IMR-90 (cell line): ENCODE measurements around the gene GNG7. TPM values are rescaled to one million over a fixed set of nuclear protein-coding genes. Genes with fewer than 3 reads are reported as not detected.
A peak's percentile ranks its signal among the peaks of the same experiment; 100 is the strongest.

Experiments used
- ATAC-seq: fragments of 200-7000 bp; cut with Tn5 transposase; 2 replicates; pipeline ENCODE4 v1.9.1; 2020; ENCODE audit warnings: low read depth, mild to moderate bottlenecking, moderate library complexity
- BruUV-seq: library from RNA; stranded (reverse); fragments of 400-500 nt; replicated peaks from 2 replicates; lab custom pipeline; 2021; lab: Mats Ljungman, UMichigan
- CTCF ChIA-PET: fragments of 300-600 bp; formaldehyde crosslinking; extraction: SDS; loops from one replicate; lab custom pipeline; 2021; ENCODE audit warnings: antibody characterized with exemption; lab: Yijun Ruan, JAX
- POLR2A ChIA-PET: fragments of 300-600 bp; sonication (Branson Sonifier 250); formaldehyde crosslinking; loops from one replicate; lab custom pipeline; 2022; ENCODE audit warnings: antibody characterized with exemption; ENCODE audit not compliant: unreplicated experiment; lab: Charles Lee
- DNase-seq: peaks from one replicate; pipeline ENCODE4 v3.0.0; 2013
- H2AFZ ChIP-seq: replicated peaks from 2 replicates; pipeline ENCODE3; 2013; ENCODE audit warnings: low read length, mild to moderate bottlenecking; ENCODE audit not compliant: poor library complexity
- H2AK5ac ChIP-seq: 2 replicates; pipeline ENCODE4 v1.6.1; 2013; ENCODE audit warnings: low read depth, low read length, inconsistent platforms
- H2AK9ac ChIP-seq: replicated peaks from 2 replicates; pipeline ENCODE3; 2013; ENCODE audit warnings: mild to moderate bottlenecking, low read depth, low read length, moderate library complexity; ENCODE audit not compliant: poor library complexity
- H2BK120ac ChIP-seq: 2 replicates; pipeline ENCODE4 v1.6.1; 2013; ENCODE audit warnings: low read depth, low read length, inconsistent platforms
- H2BK15ac ChIP-seq: 3 replicates; pipeline ENCODE4 v1.6.1; 2013; ENCODE audit warnings: low read depth, low read length, inconsistent platforms
- H2BK20ac ChIP-seq: 2 replicates; pipeline ENCODE4 v1.6.1; 2013; ENCODE audit warnings: low read depth, mild to moderate bottlenecking, inconsistent platforms, low read length, moderate library complexity
- H2BK5ac ChIP-seq: 2 replicates; pipeline ENCODE4 v1.6.1; 2013; ENCODE audit warnings: mild to moderate bottlenecking, low read depth, low read length, inconsistent platforms; ENCODE audit not compliant: poor library complexity, severe bottlenecking
- H3K14ac ChIP-seq: replicated peaks from 2 replicates; pipeline ENCODE4 v1.6.1; 2013; ENCODE audit warnings: low read depth, low read length, inconsistent platforms
- H3K18ac ChIP-seq: 2 replicates; pipeline ENCODE4 v1.6.1; 2013; ENCODE audit warnings: low read depth, low read length, control low read depth
- H3K23ac ChIP-seq: 2 replicates; pipeline ENCODE4 v1.6.1; 2013; ENCODE audit warnings: low read depth, low read length, inconsistent platforms
- H3K27ac ChIP-seq: 2 replicates; pipeline ENCODE4 v1.5.1; 2013; ENCODE audit warnings: mild to moderate bottlenecking, control low read depth, low read length; ENCODE audit not compliant: insufficient read depth
- H3K27me3 ChIP-seq: 2 replicates; pipeline ENCODE4 v1.6.1; 2013; ENCODE audit warnings: low read length; ENCODE audit not compliant: control insufficient read depth, insufficient read depth
- H3K36me3 ChIP-seq: 2 replicates; pipeline ENCODE4 v1.6.1; 2013; ENCODE audit warnings: low read length, mixed read lengths; ENCODE audit not compliant: control insufficient read depth, insufficient read depth
- H3K4ac ChIP-seq: 2 replicates; pipeline ENCODE4 v1.6.1; 2013; ENCODE audit warnings: low read depth, low read length, inconsistent platforms
- H3K4me1 ChIP-seq: 2 replicates; pipeline ENCODE4 v1.6.1; 2013; ENCODE audit warnings: low read length, mixed read lengths; ENCODE audit not compliant: control insufficient read depth, insufficient read depth
- H3K4me2 ChIP-seq: 2 replicates; pipeline ENCODE4 v1.6.1; 2013; ENCODE audit warnings: low read depth, mild to moderate bottlenecking, control low read depth, low read length, moderate library complexity
- H3K4me3 ChIP-seq: 2 replicates; pipeline ENCODE4 v1.5.1; 2013; ENCODE audit warnings: low read depth, mild to moderate bottlenecking, control low read depth, low read length, moderate library complexity; ENCODE audit not compliant: insufficient read depth
- H3K56ac ChIP-seq: 2 replicates; pipeline ENCODE4 v1.6.1; 2013; ENCODE audit warnings: low read length, inconsistent platforms; ENCODE audit not compliant: insufficient read depth; ENCODE audit errors: extremely low read depth
- H3K79me1 ChIP-seq, 2 experiments: 2 replicates each; pipeline ENCODE4 v1.6.1; 2013; ENCODE audit warnings: low read length in 2 of 2, inconsistent platforms in 1 of 2, low read depth in 1 of 2
- H3K9ac ChIP-seq: 2 replicates; pipeline ENCODE4 v1.6.1; 2013; ENCODE audit warnings: low read depth, low read length, control low read depth
- H3K9me1 ChIP-seq: 2 replicates; pipeline ENCODE4 v1.6.1; 2013; ENCODE audit warnings: low read length, inconsistent platforms; ENCODE audit not compliant: insufficient read depth
- H3K9me3 ChIP-seq: 2 replicates; pipeline ENCODE4 v1.6.1; 2013; ENCODE audit warnings: low read length; ENCODE audit not compliant: control insufficient read depth, insufficient read depth
- H4K20me1 ChIP-seq: 2 replicates; pipeline ENCODE4 v1.6.1; 2013; ENCODE audit warnings: low read length, inconsistent platforms; ENCODE audit not compliant: insufficient read depth
- H4K5ac ChIP-seq: 2 replicates; pipeline ENCODE4 v1.6.1; 2013; ENCODE audit warnings: mild to moderate bottlenecking, low read depth, low read length, control low read depth
- H4K8ac ChIP-seq, 2 experiments: 2 replicates each; pipeline ENCODE4 v1.6.1; 2013; ENCODE audit warnings: low read depth in 2 of 2, low read length in 2 of 2, control low read depth in 1 of 2, inconsistent platforms in 1 of 2
- H4K91ac ChIP-seq: 2 replicates; pipeline ENCODE4 v1.6.1; 2013; ENCODE audit warnings: low read depth, low read length, inconsistent platforms; ENCODE audit not compliant: insufficient read depth
- CEBPB ChIP-seq: IDR thresholded peaks from 2 replicates; pipeline ENCODE4 v1.6.1; 2012; ENCODE audit warnings: low read depth, low read length, improper control_type of control experiment
- CHD1 ChIP-seq: IDR thresholded peaks from 2 replicates; pipeline ENCODE4 v1.6.1; 2012; ENCODE audit warnings: low read depth, low read length, improper control_type of control experiment
- MAZ ChIP-seq: IDR thresholded peaks from 2 replicates; pipeline ENCODE4 v1.6.1; 2012; ENCODE audit warnings: low read depth, mild to moderate bottlenecking, low read length, improper control_type of control experiment, moderate library complexity, borderline replicate concordance
- NFE2L2 ChIP-seq: fragments of 150-350 bp; IDR thresholded peaks from 2 replicates; pipeline ENCODE4 v1.6.1; 2016; ENCODE audit warnings: low read depth, mild to moderate bottlenecking, low read length
- RFX5 ChIP-seq: IDR thresholded peaks from 2 replicates; pipeline ENCODE4 v1.8.0; 2012; ENCODE audit warnings: low read depth, mild to moderate bottlenecking, low read length, moderate library complexity
- WGBS, 2 experiments: methylation state at CpG; one replicate each; pipeline versions ENCODE4 v1.1.5 to v1.1.7; 2013; ENCODE audit warnings: missing lambda C conversion rate in 2 of 2; ENCODE audit not compliant: insufficient read length in 1 of 2; ENCODE audit errors: extremely low coverage in 2 of 2; 5-methylcytosine and 5-hydroxymethylcytosine counted together
- dilution Hi-C: fragments of 300-500 bp; cut with HindIII; formaldehyde crosslinking; loops from one replicate; pipeline ENCODE4 v1.14.3; 2018; ENCODE audit warnings: low sequenced_read_pairs; ENCODE audit not compliant: unreplicated experiment
- in situ Hi-C: fragments of 300-500 bp; cut with MboI; formaldehyde crosslinking; loops from 3 replicates; pipeline ENCODE4 v1.14.3; 2019; ENCODE audit warnings: low sequenced_read_pairs, inconsistent platforms, mixed read lengths
- intact Hi-C: fragments of 100-400 bp; cut with micrococcal nuclease; formaldehyde crosslinking; loops from 2 replicates; pipeline ENCODE4 v1.10.0; 2022
- polyA plus RNA-seq, 3 experiments: library from polyadenylated mRNA; depleted of rRNA; stranded (reverse); fragments of >200 nt; gene quantifications; 2 replicates each; pipeline ENCODE4 v1.2.3, GENCODE V29; 2012; ENCODE audit warnings: low replicate concordance in 1 of 3
- total RNA-seq: library from RNA; depleted of rRNA; stranded (reverse); fragments of >200 nt; gene quantifications from 2 replicates; pipeline ENCODE4 v1.2.3, GENCODE V29; 2012
- TF ChIP-seq, protein P1 (sequence below): conservative IDR thresholded peaks from 2 replicates; pipeline ENCODE4 v1.5.1; 2012; ENCODE audit warnings: mild to moderate bottlenecking, low read depth, low read length, improper control_type of control experiment
- TF ChIP-seq, protein P2 (sequence below): fragments of 150-350 bp; IDR thresholded peaks from 2 replicates; pipeline ENCODE4 v1.6.1; 2016; ENCODE audit warnings: low read depth, mild to moderate bottlenecking, low read length, moderate library complexity, borderline replicate concordance

GNG7 gene
- total and polyA plus RNA-seq, 2 of the 4 experiments (the other 2 are of a cell fraction) = under 0.01 to 0.21 TPM

DNA sequence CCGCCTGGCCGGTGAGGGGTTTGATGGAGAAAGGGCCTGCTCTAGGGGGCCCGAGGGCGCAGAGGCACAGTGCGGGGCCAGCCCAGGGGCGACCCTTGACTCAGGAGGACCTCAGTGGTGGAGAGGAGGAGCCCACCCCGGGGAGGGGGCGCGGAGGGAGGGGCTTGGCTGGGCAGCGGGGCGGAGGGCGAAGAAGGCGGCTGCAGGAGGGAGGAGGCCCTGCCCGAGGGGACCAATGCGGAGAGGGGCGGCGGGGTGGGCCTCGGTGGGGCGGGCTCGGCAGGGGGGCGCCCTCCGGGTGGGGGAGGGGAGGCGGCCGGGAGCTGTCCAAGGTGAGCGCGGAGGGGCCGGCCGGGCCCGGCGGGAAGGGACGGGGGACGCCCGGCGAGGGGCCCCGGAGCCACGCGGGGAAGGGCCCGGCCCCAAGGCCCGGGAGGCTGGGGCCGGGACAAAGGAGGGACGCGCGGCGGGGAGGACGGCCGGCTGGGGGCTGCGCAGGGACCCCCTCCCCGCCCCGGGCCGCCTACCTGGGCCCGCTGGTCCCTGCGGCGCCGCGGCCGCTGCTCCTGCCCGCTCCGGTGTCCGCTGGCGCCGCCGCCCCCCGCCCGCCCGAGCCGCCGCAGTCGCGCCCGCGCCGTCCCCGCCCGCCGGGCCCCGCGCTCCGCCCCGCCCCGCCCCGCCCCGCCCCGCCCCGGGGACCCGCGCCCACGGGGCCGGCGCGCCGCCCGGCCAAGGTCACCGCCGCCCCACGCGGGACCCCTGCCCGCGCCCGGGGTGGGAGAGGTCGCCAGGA, 18.5 kb upstream of the GNG7 start, which contains the start of gene DIRAS1:
Gene DIRAS1, minus strand, starts transcription at position 596 of the 793 bp plus-strand sequence. CDS start 3,566 bp downstream, outside the sequence.
- no peak within 1 kb of the TSS for H3K27ac ChIP-seq
- no peak within 1 kb of the TSS for H2BK5ac ChIP-seq
- H3K23ac ChIP-seq = no peak within 1 kb of the TSS
- H4K20me1 ChIP-seq = no peaks in the 10 kb centered on the region; the same call in 1 of the 2 replicates
- peaks cover 7% of the 10 kb centered on the region; the same call in 1 of the 2 replicates for H3K9me1 ChIP-seq
- peaks cover 17% of the 10 kb centered on the region for H3K4me1 ChIP-seq
- 0 out of 4 replicates have a peak within 1 kb of the TSS, but pooled peaks of 1 of the 2 experiments have one; percentile 16 for H4K8ac ChIP-seq
- H3K4me3 ChIP-seq = peak within 1 kb of the TSS; percentile 52
- dilution Hi-C loops (no loop called here), intact Hi-C loops (no loop called here), in situ Hi-C loops (no loop called here)
- H3K4ac ChIP-seq = peak within 1 kb of the TSS; percentile 43
- no peak within 1 kb of the TSS for H4K5ac ChIP-seq
- no peak within 1 kb of the TSS for H3K14ac ChIP-seq
- H3K79me1 ChIP-seq = peaks cover 0 to 10% of the 10 kb centered on the region in 2 experiments; a peak in 1 of 4 replicates
- peak within 1 kb of the TSS; percentile 71 for H3K4me2 ChIP-seq
- peak within 1 kb of the TSS; percentile 91 for H2AK9ac ChIP-seq
- WGBS, 2 experiments = 3% methylated on average over 7 of the region's 100 CpGs; no CpG with 5 or more reads in 1 of the 2 experiments
- ChIA-PET POLR2A (no interaction called here), CTCF (no interaction called here)
- no peak within 1 kb of the TSS for H3K9ac ChIP-seq
- no TSS peak for BruUV-seq
- peak within 1 kb of the TSS; percentile 68; the same call in 1 of the 2 replicates for H2AK5ac ChIP-seq
- no peak within 1 kb of the TSS for H4K91ac ChIP-seq
- no peak within 1 kb of the TSS for H3K56ac ChIP-seq
- H3K18ac ChIP-seq = no peak within 1 kb of the TSS
- peak within 1 kb of the TSS; percentile 84 for H2AFZ ChIP-seq
- no peak within 1 kb of the TSS for H2BK120ac ChIP-seq
- ATAC-seq (peak; percentile 22), DNase-seq (no peak)
- H2BK20ac ChIP-seq = no peak within 1 kb of the TSS
- H3K27me3 ChIP-seq = no peaks in the 10 kb centered on the region; the same call in 1 of the 2 replicates
- TF ChIP-seq, protein P1, sequence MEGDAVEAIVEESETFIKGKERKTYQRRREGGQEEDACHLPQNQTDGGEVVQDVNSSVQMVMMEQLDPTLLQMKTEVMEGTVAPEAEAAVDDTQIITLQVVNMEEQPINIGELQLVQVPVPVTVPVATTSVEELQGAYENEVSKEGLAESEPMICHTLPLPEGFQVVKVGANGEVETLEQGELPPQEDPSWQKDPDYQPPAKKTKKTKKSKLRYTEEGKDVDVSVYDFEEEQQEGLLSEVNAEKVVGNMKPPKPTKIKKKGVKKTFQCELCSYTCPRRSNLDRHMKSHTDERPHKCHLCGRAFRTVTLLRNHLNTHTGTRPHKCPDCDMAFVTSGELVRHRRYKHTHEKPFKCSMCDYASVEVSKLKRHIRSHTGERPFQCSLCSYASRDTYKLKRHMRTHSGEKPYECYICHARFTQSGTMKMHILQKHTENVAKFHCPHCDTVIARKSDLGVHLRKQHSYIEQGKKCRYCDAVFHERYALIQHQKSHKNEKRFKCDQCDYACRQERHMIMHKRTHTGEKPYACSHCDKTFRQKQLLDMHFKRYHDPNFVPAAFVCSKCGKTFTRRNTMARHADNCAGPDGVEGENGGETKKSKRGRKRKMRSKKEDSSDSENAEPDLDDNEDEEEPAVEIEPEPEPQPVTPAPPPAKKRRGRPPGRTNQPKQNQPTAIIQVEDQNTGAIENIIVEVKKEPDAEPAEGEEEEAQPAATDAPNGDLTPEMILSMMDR = no peak
- TF ChIP-seq, protein P2, sequence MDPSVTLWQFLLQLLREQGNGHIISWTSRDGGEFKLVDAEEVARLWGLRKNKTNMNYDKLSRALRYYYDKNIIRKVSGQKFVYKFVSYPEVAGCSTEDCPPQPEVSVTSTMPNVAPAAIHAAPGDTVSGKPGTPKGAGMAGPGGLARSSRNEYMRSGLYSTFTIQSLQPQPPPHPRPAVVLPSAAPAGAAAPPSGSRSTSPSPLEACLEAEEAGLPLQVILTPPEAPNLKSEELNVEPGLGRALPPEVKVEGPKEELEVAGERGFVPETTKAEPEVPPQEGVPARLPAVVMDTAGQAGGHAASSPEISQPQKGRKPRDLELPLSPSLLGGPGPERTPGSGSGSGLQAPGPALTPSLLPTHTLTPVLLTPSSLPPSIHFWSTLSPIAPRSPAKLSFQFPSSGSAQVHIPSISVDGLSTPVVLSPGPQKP = no peak
- no peak for TF ChIP-seq RFX5
- no peak for TF ChIP-seq CEBPB
- TF ChIP-seq NFE2L2 = no peak
- TF ChIP-seq CHD1 = no peak
- TF ChIP-seq MAZ = no peak
- H3K36me3 ChIP-seq = peaks cover 4% of the 10 kb centered on the region; the same call in 1 of the 2 replicates
- peak within 1 kb of the TSS; percentile 55; the same call in 1 of the 3 replicates for H2BK15ac ChIP-seq
- H3K9me3 ChIP-seq = peaks cover under 1% of the 10 kb centered on the region; the same call in 1 of the 2 replicates
